Measurements from ENCODE around the gene TM9SF2.
A peak's percentile ranks its signal among the peaks of the same experiment; 100 is the strongest.
"Not testable (repeated sequence)": the region's sequence is repeated elsewhere in the genome, so short reads cannot be mapped to it uniquely, and the experiment has no call there.

The TM9SF2 gene

GRCh38 chr13:99501184-99501847 is at the start of gene TM9SF2:
TSS of gene TM9SF2 (plus strand) at chr13:99501472. CDS start at chr13:99501607, 135 bp downstream.
- DNase-seq: peak; percentile 91

GRCh38 chr13:99454518-99455183 is 46.6 kb upstream of the TM9SF2 start:
- DNase-seq: no peak

GRCh38 chr13:99459099-99459850 is 42.0 kb upstream of the TM9SF2 start:
- DNase-seq: no peak

GRCh38 chr13:99460802-99461201 is 40.5 kb upstream of the TM9SF2 start:
- not testable (repeated sequence) for DNase-seq

- peak; percentile 10 for DNase-seq
Measured at GRCh38 chr13:99463646-99464397, 37.5 kb upstream of the TM9SF2 start.

DNA sequence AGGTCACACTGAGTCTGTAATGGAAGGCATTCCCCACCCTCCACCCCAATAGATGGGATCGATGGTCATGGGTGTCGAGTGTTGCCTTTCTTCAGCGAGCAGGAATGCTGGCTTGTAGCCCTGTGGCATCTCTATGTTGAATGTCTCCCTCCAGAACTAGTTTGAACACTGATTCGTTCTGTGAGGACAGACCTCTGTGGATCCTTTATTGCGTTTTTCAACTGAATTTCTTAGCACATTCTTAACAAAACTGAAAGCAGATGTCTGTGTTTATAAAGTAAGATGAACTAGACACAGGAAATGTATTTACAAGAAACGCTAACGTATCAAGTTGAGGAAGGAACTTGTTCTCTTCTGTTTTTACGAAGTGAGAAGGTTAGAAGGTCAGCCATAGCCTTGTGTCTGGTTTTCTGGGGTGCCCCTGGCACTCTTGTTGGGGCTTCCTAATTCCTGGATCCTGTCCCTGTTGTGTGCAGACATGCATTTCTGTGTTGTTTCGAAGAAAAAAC is 36.8 kb upstream of the TM9SF2 start:
- no peak for DNase-seq

GRCh38 chr13:99465454-99465853 is 35.8 kb upstream of the TM9SF2 start:
- peak; percentile 92 for DNase-seq

- DNase-seq: no peak
Measured at GRCh38 chr13:99467764-99468163, 33.5 kb upstream of the TM9SF2 start.

DNA sequence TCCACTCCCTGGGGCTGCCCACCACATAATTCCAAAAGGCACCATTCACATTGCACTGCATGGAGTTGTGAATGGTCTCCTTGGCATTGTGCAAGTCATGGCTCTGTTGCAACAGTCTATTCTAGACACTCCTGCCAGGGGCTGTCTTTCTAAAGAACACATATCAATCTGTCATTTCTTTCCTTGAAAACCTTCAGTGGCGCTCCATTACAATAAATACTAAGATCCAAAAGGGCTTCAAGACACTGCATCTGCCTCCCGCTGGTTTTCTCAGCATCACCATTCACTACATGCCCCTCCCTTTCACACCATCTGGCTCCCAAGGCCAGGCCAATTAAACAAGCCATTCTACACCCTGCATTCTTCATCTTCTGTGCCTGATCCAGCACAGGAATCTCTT is 32.2 kb upstream of the TM9SF2 start:
- DNase-seq: peak; percentile 78

GRCh38 chr13:99470027-99470426 is 31.2 kb upstream of the TM9SF2 start:
- no peak for DNase-seq

GRCh38 chr13:99471221-99472121 is 29.8 kb upstream of the TM9SF2 start:
- DNase-seq: no peak

GRCh38 chr13:99472122-99472440 is 29.2 kb upstream of the TM9SF2 start:
- no peak for DNase-seq

GRCh38 chr13:99473515-99473914 is 27.8 kb upstream of the TM9SF2 start:
- no peak for DNase-seq

DNA sequence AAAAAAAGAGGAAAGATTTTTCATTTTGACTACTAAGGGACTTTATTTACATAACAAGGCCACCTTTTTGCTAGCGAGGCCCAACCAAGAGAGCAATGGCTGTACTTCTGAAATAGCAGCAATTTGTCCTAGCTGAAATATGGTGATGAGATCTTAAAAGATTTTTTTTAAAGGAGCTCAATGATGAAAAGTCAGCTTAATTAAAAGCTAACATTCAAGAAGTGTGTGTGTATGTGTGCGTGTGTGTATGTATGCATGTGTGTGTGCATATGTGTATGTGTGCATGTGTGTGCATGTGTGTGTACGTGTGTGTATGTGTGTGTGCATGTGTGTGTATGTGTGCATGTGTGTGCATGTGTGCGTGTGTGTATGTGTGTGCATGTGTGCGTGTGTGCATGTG is 24.6 kb upstream of the TM9SF2 start:
- DNase-seq: no peak

DNA sequence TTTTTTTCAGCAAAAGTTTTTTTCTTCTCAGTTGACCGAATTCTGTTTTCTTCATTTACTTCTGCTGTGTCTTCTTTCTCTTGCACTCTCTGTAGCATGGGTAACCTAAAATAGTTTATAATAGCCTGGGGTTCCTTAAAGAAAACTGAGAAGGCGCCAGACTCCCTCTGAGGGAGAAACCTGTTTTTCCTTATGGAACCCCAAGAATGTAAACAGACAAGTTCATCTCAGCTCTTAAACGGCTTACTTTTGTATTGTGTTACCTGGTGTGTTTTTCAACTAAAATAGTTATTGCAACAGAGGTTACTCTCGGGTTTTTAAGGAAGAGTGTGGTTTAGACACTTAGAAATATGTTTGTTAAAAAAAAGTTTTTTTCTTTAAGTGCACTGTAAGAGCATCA is 23.8 kb upstream of the TM9SF2 start:
- no peak for DNase-seq

GRCh38 chr13:99481366-99481765 is 19.9 kb upstream of the TM9SF2 start:
- DNase-seq: no peak

DNA sequence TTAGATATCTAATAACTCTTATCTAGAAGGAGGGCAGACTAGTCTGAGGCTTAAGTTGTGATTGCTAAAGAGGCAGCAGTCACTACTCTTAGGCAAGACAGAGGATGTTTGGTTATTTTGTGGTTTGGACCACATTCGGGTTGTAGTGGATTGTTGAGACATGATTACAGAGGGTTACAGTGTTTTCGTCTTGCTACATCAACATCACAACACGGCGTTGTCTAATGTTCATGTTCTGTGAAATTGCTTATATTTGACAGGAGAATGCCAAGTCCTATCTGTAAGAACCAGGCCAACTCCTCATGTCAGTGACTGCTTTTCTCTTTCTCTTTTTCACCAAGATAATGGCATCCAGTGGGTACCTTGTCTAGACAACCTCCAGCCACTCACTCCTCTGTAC is 16.8 kb upstream of the TM9SF2 start:
- no peak for DNase-seq

GRCh38 chr13:99486996-99487395 is 14.3 kb upstream of the TM9SF2 start:
- no peak for DNase-seq

DNA sequence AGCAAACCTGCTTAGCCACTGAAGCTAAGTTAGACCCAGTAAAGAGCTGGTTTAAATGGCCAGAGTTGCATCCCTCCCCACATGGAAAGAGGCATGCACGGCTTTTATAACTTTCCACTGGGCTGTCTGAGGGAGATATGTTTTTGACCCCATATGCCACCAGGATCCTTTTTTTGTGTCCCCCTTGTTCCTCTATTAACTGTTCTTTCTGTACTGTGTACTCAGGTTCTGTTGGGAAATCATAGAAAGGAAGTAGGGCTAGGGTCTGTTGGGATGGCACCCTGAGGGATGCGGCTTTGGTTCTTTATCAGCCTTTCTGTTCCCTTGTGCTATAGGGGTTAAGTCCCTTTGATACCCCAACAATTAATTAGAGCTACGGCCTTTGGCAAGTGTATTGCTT is 12.2 kb upstream of the TM9SF2 start:
- no peak for DNase-seq

DNA sequence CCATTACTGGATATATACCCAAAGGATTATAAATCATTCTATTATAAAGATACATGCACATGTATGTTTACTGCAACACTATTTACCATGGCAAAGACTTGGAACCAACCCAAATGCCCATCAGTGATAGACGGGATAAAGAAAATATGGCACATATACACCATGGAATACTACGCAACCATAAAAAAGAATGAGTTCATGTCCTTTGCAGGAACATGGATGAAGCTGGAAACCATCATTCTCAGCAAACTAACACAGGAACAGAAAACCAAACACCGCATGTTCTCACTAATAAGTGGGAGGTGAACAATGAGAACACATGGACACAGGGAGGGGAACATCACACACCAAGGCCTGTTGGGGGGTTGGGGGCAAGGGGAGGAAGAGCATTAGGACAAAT is 9.5 kb upstream of the TM9SF2 start:
- not testable (repeated sequence) for DNase-seq

- DNase-seq: no peak
Measured at GRCh38 chr13:99495466-99496183, 5.6 kb upstream of the TM9SF2 start.
